NCI-H1436 treated with DMSO at 0.1 percent for 48 hours (cell line): Measurements from ENCODE around the gene SLC9A8.
"Not testable (repeated sequence)": the region's sequence is repeated elsewhere in the genome, so short reads cannot be mapped to it uniquely, and the experiment has no call there.

Experiments
- DNase-seq: peaks from one replicate; lab custom pipeline; 2025; lab: John Stamatoyannopoulos, UW

Gene SLC9A8

GRCh38 chr20:49786668-49787370, 25.8 kb upstream of the SLC9A8 start:
- no peak for DNase-seq

- no peak for DNase-seq
These were observed 25.0 kb upstream of the SLC9A8 start for GRCh38 chr20:49787371-49788357.

- no peak for DNase-seq
These were observed 22.4 kb upstream of the SLC9A8 start for GRCh38 chr20:49790077-49790798.

GRCh38 chr20:49791165-49791564, 21.5 kb upstream of the SLC9A8 start:
- DNase-seq: no peak

- DNase-seq: no peak
These were observed 20.6 kb upstream of the SLC9A8 start for GRCh38 chr20:49792006-49792405.

GRCh38 chr20:49792611-49793010, 20.0 kb upstream of the SLC9A8 start:
- no peak for DNase-seq

GRCh38 chr20:49794336-49795134, 18.1 kb upstream of the SLC9A8 start:
- no peak for DNase-seq

- DNase-seq: no peak
These were observed 17.5 kb upstream of the SLC9A8 start for GRCh38 chr20:49795135-49795424.

GRCh38 chr20:49796600-49797343, 15.9 kb upstream of the SLC9A8 start:
- no peak for DNase-seq

GRCh38 chr20:49797344-49797615, 15.3 kb upstream of the SLC9A8 start:
- DNase-seq: no peak

- DNase-seq: no peak
These were observed 13.9 kb upstream of the SLC9A8 start for GRCh38 chr20:49798718-49799117.

- no peak for DNase-seq
These were observed 12.9 kb upstream of the SLC9A8 start for GRCh38 chr20:49799698-49800097.

GRCh38 chr20:49803418-49803817, 9.2 kb upstream of the SLC9A8 start:
- DNase-seq: no peak

GRCh38 chr20:49804364-49804763, 8.3 kb upstream of the SLC9A8 start:
- no peak for DNase-seq

- DNase-seq: not testable (repeated sequence)
These were observed 7.3 kb upstream of the SLC9A8 start for GRCh38 chr20:49805224-49805876.

- no peak for DNase-seq
These were observed 3.9 kb upstream of the SLC9A8 start for GRCh38 chr20:49808753-49809152.

- no peak for DNase-seq
These were observed 2.7 kb upstream of the SLC9A8 start for GRCh38 chr20:49809803-49810359.

GRCh38 chr20:49810491-49811190, 2.0 kb upstream of the SLC9A8 start:
- no peak for DNase-seq

- no peak for DNase-seq
These were observed 662 bp upstream of the SLC9A8 start for GRCh38 chr20:49811825-49812506.
